IPS-15b (cell line): ENCODE results near the gene HGFAC.
"Not testable (repeated sequence)": the region's sequence is repeated elsewhere in the genome, so short reads cannot be mapped to it uniquely, and the experiment has no call there.

Experiments used
- H3K27me3 ChIP-seq: one replicate; pipeline ENCODE4 v1.6.1; 2013; ENCODE audit warnings: low read length; ENCODE audit not compliant: control insufficient read depth, insufficient read depth
- H3K36me3 ChIP-seq: one replicate; pipeline ENCODE4 v1.6.1; 2013; ENCODE audit warnings: low read length; ENCODE audit not compliant: control insufficient read depth, insufficient read depth
- H3K4me1 ChIP-seq: one replicate; pipeline ENCODE4 v1.6.1; 2013; ENCODE audit warnings: mild to moderate bottlenecking, low read length; ENCODE audit not compliant: control insufficient read depth, insufficient read depth
- H3K4me3 ChIP-seq: one replicate; pipeline ENCODE4 v1.5.1; 2013; ENCODE audit warnings: low read depth, low read length
- H3K9ac ChIP-seq: one replicate; pipeline ENCODE4 v1.6.1; 2013; ENCODE audit warnings: low read depth, mild to moderate bottlenecking, low read length
- H3K9me3 ChIP-seq: one replicate; pipeline ENCODE4 v1.6.1; 2013; ENCODE audit warnings: mild to moderate bottlenecking, low read length; ENCODE audit not compliant: control insufficient read depth, insufficient read depth

The HGFAC gene

GRCh38 chr4:3405176-3405575, 36.6 kb upstream of the HGFAC start:
- Histone ChIP-seq H3K4me3 (no peak overlapping the region), H3K9me3 (no peaks in the 10 kb centered on the region), H3K27me3 (no peaks in the 10 kb centered on the region), H3K4me1 (no peaks in the 10 kb centered on the region), H3K9ac (no peak overlapping the region), H3K36me3 (no peaks in the 10 kb centered on the region)

GRCh38 chr4:3406021-3406420, 35.7 kb upstream of the HGFAC start:
- Histone ChIP-seq H3K4me3 (no peak overlapping the region), H3K36me3 (no peaks in the 10 kb centered on the region), H3K27me3 (no peaks in the 10 kb centered on the region), H3K9ac (no peak overlapping the region), H3K9me3 (no peaks in the 10 kb centered on the region), H3K4me1 (no peaks in the 10 kb centered on the region)

DNA sequence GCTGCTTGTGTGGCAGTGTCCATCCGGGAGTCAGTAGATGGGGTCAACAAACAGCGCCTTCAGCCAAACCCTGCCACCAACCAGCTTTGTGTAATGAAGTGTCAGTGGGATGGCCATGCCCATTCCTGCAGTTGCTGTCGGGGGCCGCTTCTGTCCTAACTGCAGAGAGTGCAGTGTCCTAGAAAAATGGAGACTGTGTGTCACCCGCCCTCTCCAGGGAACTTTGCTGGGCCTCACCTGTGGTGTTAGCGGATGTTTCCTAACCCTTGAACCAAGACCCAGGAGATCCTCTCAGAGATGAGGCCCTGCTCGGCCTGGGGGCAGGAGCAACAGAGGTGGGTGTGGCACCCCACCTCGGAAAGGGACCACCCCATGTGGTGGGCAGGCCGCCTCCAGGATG, 35.3 kb upstream of the HGFAC start:
- no peaks in the 10 kb centered on the region for H3K9me3 ChIP-seq
- H3K4me3 ChIP-seq = no peak overlapping the region
- H3K9ac ChIP-seq = no peak overlapping the region
- no peaks in the 10 kb centered on the region for H3K4me1 ChIP-seq
- no peaks in the 10 kb centered on the region for H3K27me3 ChIP-seq
- H3K36me3 ChIP-seq = no peaks in the 10 kb centered on the region

DNA sequence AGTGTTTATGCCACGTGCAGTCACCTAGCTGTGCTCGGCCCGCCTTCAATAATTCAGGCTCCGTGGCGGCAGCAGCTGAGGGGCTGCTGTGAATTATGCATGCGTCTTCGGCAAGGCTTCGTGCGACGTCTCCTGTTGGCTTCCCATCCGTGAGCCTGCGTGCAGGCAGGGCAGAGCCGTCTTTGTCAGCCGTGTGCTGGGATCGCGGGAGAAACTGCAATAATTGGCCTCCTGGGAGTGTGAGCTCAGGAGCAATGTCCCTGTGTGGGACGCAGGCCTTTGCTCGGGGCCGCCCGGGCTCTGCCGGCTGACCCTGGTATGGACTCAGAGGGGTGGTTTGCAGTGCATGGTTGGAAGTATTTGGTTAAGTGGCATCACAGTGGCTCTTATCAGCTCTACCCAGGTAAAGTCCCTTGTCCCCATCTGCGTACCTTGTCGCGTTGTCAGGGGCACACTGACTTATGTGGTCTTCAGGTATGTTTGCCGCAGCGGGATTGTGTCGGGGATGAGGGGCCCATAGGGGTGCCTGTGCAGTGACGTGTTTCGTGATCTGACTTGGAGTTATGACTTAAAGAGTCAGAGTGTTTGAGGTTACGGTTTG, 34.5 kb upstream of the HGFAC start:
- H3K36me3 ChIP-seq = no peaks in the 10 kb centered on the region
- no peak overlapping the region for H3K9ac ChIP-seq
- no peaks in the 10 kb centered on the region for H3K27me3 ChIP-seq

GRCh38 chr4:3407930-3408792, 33.6 kb upstream of the HGFAC start:
- no peaks in the 10 kb centered on the region for H3K27me3 ChIP-seq
- H3K4me3 ChIP-seq = no peak overlapping the region
- no peaks in the 10 kb centered on the region for H3K9me3 ChIP-seq
- H3K4me1 ChIP-seq = no peaks in the 10 kb centered on the region
- no peak overlapping the region for H3K9ac ChIP-seq
- H3K36me3 ChIP-seq = no peaks in the 10 kb centered on the region

More for the DNA sequence above, 34.5 kb upstream of the HGFAC start:
- H3K4me3 ChIP-seq = no peak overlapping the region
- H3K4me1 ChIP-seq = no peaks in the 10 kb centered on the region
- H3K9me3 ChIP-seq = no peaks in the 10 kb centered on the region

DNA sequence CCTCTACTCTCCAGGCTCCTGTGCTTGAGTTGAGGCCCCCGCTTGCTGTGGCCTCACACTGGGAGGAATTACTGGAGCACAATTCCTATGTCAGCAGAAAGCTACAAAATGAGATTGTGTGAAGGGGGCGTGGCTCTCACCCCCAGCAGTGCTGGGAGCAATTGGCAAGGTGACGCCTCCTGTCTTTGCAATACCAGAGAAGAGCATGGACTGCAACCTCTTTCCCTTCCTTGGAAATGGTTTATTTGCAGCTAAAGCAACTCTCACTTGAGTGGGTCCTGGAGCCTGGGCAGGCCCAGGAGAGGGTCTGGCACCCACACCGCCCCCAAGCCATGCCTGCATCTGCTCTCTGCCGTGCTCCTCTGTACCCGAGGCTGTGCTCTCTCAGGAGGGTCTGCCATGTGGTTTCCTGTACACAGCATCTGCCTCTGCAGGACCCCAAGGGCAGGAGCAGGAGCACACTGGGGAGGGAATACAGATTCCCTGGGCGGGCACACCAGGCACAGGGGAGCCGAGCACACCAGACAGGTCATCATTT, 32.9 kb upstream of the HGFAC start:
- no peaks in the 10 kb centered on the region for H3K36me3 ChIP-seq

DNA sequence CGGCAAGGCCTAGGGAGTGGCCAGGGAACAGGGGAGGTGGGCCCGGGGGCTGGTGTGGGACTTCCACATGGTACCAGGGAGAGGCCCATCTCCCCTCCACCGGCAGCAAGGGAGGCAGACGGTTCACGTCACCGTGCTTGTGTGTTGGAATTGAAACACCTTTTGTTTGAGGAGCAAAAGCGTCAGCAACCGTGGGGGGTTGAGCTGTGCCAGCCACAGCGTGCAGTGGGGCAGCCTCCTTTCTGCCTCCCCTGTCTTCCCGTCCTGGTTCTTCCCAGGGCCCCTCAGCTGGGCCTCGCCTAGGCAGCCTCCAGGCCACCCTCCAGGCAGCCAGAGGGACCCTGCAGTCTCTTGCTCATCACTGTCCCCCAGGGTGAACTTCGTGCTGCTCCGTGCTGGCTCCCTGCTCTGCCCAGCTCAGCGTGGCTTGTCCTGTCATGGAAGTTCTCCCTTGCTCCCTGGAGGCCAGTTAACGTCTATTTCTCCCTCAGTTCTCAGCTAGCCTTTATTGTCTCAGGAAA, 32.1 kb upstream of the HGFAC start:
- Histone ChIP-seq H3K9me3 (no peaks in the 10 kb centered on the region), H3K4me1 (no peaks in the 10 kb centered on the region), H3K9ac (no peak overlapping the region), H3K4me3 (no peak overlapping the region), H3K27me3 (no peaks in the 10 kb centered on the region), H3K36me3 (no peaks in the 10 kb centered on the region)

More for the DNA sequence above, 32.9 kb upstream of the HGFAC start:
- no peaks in the 10 kb centered on the region for H3K9me3 ChIP-seq
- H3K27me3 ChIP-seq = no peaks in the 10 kb centered on the region
- no peak overlapping the region for H3K9ac ChIP-seq
- H3K4me3 ChIP-seq = no peak overlapping the region
- H3K4me1 ChIP-seq = no peaks in the 10 kb centered on the region

- no peaks in the 10 kb centered on the region for H3K27me3 ChIP-seq
- no peaks in the 10 kb centered on the region for H3K9me3 ChIP-seq
- no peaks in the 10 kb centered on the region for H3K36me3 ChIP-seq
- no peak overlapping the region for H3K9ac ChIP-seq
- H3K4me3 ChIP-seq = no peak overlapping the region
- no peaks in the 10 kb centered on the region for H3K4me1 ChIP-seq
Measured at GRCh38 chr4:3410401-3411135, 31.2 kb upstream of the HGFAC start.

DNA sequence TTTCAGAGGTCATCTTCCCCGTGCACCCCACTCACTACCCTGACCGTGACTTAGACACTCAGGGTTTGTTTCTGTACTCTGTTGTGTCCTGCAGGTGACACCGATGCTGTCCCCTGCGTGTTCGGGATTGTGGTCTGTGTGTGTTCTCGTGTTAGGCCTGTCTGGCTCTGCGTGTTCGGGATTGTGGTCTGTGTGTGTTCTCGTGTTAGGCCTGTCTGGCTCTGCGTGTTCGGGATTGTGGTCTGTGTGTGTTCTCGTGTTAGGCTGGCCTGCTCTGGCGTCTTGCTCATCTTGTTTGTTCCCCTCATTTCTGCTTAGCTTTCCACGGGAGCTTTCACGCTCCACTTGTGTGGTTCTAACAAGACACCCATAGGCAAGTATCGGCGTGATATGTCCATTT, 30.6 kb upstream of the HGFAC start:
- not testable (repeated sequence) for H3K4me3 ChIP-seq, H3K9ac ChIP-seq, H3K27me3 ChIP-seq, H3K4me1 ChIP-seq, H3K9me3 ChIP-seq, H3K36me3 ChIP-seq

GRCh38 chr4:3411676-3412075, 30.1 kb upstream of the HGFAC start:
- no peak overlapping the region for H3K9ac ChIP-seq
- H3K27me3 ChIP-seq = no peaks in the 10 kb centered on the region
- no peak overlapping the region for H3K4me3 ChIP-seq
- no peaks in the 10 kb centered on the region for H3K36me3 ChIP-seq
- H3K4me1 ChIP-seq = no peaks in the 10 kb centered on the region
- H3K9me3 ChIP-seq = no peaks in the 10 kb centered on the region

DNA sequence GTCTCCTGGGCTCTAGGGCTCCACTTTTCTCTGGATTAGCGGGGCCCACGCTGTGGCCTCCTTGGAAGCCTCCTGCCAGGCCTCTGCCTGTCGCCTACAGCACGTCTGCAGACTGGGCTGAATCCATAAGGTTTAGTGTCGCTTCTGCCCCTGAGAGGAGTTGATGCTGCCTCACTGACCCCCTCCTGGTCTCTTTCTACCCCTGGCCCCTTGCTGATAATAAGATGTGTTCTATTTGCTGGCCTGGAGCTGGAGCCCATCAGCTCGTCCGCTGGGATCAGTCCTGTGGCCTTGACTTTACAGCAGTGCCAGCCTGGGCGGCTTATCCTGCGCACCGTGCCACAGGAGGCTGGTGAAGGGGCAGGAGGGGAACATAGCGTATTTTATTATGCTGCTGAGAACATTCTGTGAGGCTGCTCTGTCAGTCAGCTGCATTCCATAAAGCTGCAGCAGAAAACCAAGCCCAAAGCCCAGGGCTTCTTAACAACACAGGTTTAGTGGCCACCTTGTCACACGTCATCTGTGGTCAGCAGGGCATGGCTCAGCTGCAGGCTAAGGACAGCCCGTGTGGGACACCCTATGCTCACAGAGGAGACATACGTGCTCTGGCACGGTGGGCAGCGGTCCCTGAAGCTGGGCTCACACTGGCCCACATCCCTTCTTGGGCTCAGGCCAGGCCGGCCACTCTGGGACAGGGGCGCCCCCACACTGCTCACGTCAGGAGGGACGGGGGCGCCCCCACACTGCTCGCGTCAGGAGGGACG, 29.3 kb upstream of the HGFAC start:
- Histone ChIP-seq H3K27me3 (no peaks in the 10 kb centered on the region), H3K4me1 (no peaks in the 10 kb centered on the region), H3K36me3 (no peaks in the 10 kb centered on the region), H3K9me3 (no peaks in the 10 kb centered on the region), H3K9ac (no peak overlapping the region), H3K4me3 (no peak overlapping the region)
